Kidney epithelial cell (primary cell): ENCODE measurements around the gene GALNT16. TPM values are rescaled to one million over a fixed set of nuclear protein-coding genes. Genes with fewer than 3 reads are reported as not detected.
"Not testable (repeated sequence)": the region's sequence is repeated elsewhere in the genome, so short reads cannot be mapped to it uniquely, and the experiment has no call there.

Experiments used
- DNase-seq: peaks from one replicate; pipeline ENCODE4 v3.0.0-alpha.2; 2010; ENCODE audit warnings: low read depth
- H3K27me3 ChIP-seq: 2 replicates; pipeline ENCODE4 v1.6.0; 2011; ENCODE audit warnings: low read length; ENCODE audit not compliant: control insufficient read depth, insufficient read depth
- H3K36me3 ChIP-seq: 2 replicates; pipeline ENCODE4 v1.5.1; 2011; ENCODE audit warnings: low read length; ENCODE audit not compliant: control insufficient read depth, insufficient read depth
- H3K4me3 ChIP-seq: 2 replicates; pipeline ENCODE4 v1.5.1; 2011; ENCODE audit warnings: low read depth, mild to moderate bottlenecking, control low read depth, low read length
- CTCF ChIP-seq: IDR thresholded peaks from 2 replicates; pipeline ENCODE4 v1.5.1; 2011; ENCODE audit warnings: mild to moderate bottlenecking, moderate library complexity, low read length, control low read depth, inconsistent platforms; ENCODE audit not compliant: insufficient read depth, poor library complexity, severe bottlenecking
- total RNA-seq: library from RNA; depleted of rRNA; stranded (reverse); fragments of >200 nt; gene quantifications from 2 replicates; pipeline ENCODE4 v1.2.3, GENCODE V29; 2015

The GALNT16 gene
- total RNA-seq, 1 donor from 2014 or later, result 0.33 TPM

DNA sequence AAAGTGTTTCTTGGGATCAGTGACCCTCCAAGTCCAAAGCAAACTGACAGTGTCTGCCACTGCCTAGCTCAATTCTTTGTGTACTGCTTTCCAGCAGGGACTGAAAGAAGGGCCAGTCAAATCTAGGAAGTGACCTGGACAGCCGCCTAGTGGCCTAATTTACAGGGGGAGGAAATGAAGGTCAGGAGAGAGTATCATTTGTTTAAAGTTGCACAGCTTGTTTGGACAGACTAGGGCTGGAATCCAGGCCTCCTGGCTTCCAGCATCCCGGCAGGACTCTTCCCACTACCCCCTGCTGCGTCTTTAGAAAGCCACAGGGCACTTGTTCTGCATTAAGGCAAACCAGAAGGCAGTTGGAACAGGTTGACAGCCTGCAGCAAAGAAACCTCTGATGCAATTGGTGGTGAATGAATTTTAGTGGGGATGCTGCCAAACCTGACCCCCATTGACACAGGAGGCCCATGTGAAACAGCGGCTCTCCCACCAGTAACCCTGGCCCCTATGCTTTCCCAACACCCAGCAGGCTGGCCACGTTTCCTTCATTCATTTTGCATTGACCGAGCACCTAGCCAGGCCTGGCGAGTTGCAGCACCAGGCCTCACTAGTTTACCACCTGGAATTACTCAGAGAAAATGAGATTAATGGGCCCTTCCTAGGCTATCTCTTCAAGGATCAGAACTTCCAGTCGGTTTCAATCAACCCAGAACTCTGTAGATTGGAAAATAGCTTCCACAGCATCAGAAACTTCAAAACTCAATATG is 28.2 kb downstream of the GALNT16 start:
- Histone ChIP-seq H3K4me3 (no peak overlapping the region), H3K36me3 (no peaks in the 10 kb centered on the region), H3K27me3 (peaks cover 3% of the 10 kb centered on the region)
- DNase-seq, result no peak
- TF ChIP-seq CTCF, result peak; percentile 27

DNA sequence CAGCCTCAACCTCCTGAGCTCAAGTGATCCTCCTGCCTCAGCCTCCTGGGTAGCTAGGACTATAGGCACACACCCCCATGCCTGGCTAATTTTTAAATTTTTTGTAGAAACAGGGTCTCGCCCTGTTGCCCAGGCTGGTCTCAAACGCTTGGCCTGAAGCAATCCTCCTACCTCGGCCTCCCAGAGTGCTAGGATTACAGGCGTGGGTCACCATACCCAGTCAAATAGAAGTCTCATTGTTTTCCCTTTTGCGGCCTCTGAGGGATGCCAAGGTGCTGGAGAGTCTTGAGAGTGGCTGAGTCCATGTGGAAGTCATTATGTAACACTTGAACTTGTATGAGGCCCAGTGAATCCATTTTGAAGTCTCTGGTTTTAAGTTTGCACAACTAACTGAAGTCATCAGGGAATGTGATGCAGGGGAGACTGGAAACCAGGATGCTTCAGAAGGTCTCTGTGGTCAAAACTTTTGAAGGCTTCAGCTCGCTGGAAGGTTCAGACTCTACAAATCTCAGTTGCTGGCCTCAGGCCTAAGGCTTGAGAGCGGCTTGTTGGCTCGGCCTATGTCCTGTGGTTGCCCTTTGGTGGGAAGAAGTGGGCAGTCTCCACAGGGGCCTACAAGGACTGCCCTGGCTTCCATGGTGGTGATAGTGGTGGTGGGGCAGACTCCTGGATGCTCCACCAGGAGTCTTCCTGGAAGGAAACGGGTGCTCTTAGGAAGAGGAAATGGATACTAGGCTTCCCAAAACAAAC is 29.2 kb downstream of the GALNT16 start:
- no peak for DNase-seq
- no peak for TF ChIP-seq CTCF
- peaks cover 2% of the 10 kb centered on the region for H3K27me3 ChIP-seq
- H3K36me3 ChIP-seq, result no peaks in the 10 kb centered on the region
- H3K4me3 ChIP-seq, result no peak overlapping the region

GRCh38 chr14:69289811-69290520 is 30.0 kb downstream of the GALNT16 start:
- H3K36me3 ChIP-seq, result no peaks in the 10 kb centered on the region
- no peak for TF ChIP-seq CTCF
- no peak overlapping the region for H3K4me3 ChIP-seq
- DNase-seq, result no peak
- no peaks in the 10 kb centered on the region for H3K27me3 ChIP-seq

GRCh38 chr14:69290881-69291280 is 30.9 kb downstream of the GALNT16 start:
- H3K27me3 ChIP-seq, DNase-seq, H3K4me3 ChIP-seq, H3K36me3 ChIP-seq: not testable (repeated sequence)

- H3K27me3 ChIP-seq, result no peaks in the 10 kb centered on the region
- no peaks in the 10 kb centered on the region for H3K36me3 ChIP-seq
- no peak for DNase-seq
- H3K4me3 ChIP-seq, result no peak overlapping the region
- no peak for TF ChIP-seq CTCF
Observed at GRCh38 chr14:69291396-69291795, 31.4 kb downstream of the GALNT16 start.

DNA sequence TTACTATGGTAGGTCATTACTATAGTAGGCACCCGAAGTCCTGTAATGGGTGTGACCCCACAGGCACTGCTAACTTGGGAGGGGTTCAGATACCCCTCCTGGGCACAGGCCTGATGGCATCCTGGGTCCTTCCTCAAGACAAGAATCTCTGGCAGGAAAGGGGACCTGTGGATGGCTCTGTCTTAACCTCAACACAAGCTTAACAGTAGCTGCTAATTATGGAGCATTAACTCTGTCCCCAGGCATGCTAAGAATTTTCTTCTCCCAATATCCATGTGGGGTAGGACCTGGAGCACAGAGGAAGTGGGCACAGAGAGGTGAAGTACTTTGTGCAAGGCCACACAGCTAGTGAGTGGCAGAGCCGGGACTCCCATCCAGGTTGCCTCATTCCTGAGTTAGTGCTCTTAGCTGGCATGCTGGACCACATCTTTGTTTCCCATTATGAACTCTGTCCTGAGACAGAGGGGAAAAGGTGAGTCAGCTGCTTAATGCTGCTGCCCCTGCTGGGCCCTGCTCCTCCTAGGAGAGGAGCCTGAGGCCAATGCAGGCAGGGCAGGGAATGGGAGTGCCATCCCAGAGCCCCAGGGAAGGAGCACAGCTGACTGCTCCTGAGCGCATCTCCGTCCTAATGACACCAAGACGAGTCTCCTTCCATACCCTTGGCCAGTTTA is 32.1 kb downstream of the GALNT16 start:
- no peak for DNase-seq
- Histone ChIP-seq H3K4me3 (no peak overlapping the region), H3K36me3 (no peaks in the 10 kb centered on the region), H3K27me3 (no peaks in the 10 kb centered on the region)
- no peak for TF ChIP-seq CTCF
